Colonic mucosa (tissue), 4 donors: ENCODE data around the gene LRG1. TPM values are rescaled to one million over a fixed set of nuclear protein-coding genes. Genes with fewer than 3 reads are reported as not detected.

ENCODE experiments used
- DNase-seq: peaks from one replicate; pipeline ENCODE4 v3.0.0-alpha.2; 2020
- H3K27ac ChIP-seq: fragments of 200-600 bp; one replicate; pipeline ENCODE4 v1.8.0; 2021
- H3K27me3 ChIP-seq: fragments of 200-600 bp; one replicate; pipeline ENCODE4 v1.8.0; 2021
- H3K36me3 ChIP-seq: fragments of 200-600 bp; one replicate; pipeline ENCODE4 v1.8.0; 2021
- H3K4me1 ChIP-seq: fragments of 200-600 bp; one replicate; pipeline ENCODE4 v1.8.0; 2021; ENCODE audit warnings: mild to moderate bottlenecking
- H3K4me3 ChIP-seq: fragments of 200-600 bp; one replicate; pipeline ENCODE4 v1.8.0; 2021
- H3K9ac ChIP-seq, 2 donors: one replicate each; pipeline ENCODE4 v1.7.0; 2013; ENCODE audit warnings: control low read depth in 2 of 2, low read depth in 2 of 2, low read length in 2 of 2
- H3K9me3 ChIP-seq: fragments of 200-600 bp; one replicate; pipeline ENCODE4 v1.8.0; 2021
- CTCF ChIP-seq: fragments of 200-600 bp; IDR thresholded peaks from one replicate; pipeline ENCODE4 v1.8.0; 2022; ENCODE audit warnings: antibody characterized with exemption, mild to moderate bottlenecking
- intact Hi-C: fragments of 100-400 bp; cut with DNase I; formaldehyde crosslinking; loops from one replicate; pipeline ENCODE4 v1.14.1; 2022
- total RNA-seq, 2 donors: library from RNA; stranded (reverse); fragmentation: NEBNext Ultra II Directional in 1 of 2; extraction: Animal tissue kit (Norgen Biotek cat#: 25700) in 1 of 2; gene quantifications; one replicate each; pipeline ENCODE4 v1.2.1, GENCODE V29; 2021
- donor health status: healthy.
- donor health status: DM: no; HTN: no; CAD: no.
- donor health status: DM: no; HTN: no; CAD: no.

Gene LRG1, protein sequence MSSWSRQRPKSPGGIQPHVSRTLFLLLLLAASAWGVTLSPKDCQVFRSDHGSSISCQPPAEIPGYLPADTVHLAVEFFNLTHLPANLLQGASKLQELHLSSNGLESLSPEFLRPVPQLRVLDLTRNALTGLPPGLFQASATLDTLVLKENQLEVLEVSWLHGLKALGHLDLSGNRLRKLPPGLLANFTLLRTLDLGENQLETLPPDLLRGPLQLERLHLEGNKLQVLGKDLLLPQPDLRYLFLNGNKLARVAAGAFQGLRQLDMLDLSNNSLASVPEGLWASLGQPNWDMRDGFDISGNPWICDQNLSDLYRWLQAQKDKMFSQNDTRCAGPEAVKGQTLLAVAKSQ
- total RNA-seq = 10 to 100 TPM; 24.4 to 26.0 TPM

DNA sequence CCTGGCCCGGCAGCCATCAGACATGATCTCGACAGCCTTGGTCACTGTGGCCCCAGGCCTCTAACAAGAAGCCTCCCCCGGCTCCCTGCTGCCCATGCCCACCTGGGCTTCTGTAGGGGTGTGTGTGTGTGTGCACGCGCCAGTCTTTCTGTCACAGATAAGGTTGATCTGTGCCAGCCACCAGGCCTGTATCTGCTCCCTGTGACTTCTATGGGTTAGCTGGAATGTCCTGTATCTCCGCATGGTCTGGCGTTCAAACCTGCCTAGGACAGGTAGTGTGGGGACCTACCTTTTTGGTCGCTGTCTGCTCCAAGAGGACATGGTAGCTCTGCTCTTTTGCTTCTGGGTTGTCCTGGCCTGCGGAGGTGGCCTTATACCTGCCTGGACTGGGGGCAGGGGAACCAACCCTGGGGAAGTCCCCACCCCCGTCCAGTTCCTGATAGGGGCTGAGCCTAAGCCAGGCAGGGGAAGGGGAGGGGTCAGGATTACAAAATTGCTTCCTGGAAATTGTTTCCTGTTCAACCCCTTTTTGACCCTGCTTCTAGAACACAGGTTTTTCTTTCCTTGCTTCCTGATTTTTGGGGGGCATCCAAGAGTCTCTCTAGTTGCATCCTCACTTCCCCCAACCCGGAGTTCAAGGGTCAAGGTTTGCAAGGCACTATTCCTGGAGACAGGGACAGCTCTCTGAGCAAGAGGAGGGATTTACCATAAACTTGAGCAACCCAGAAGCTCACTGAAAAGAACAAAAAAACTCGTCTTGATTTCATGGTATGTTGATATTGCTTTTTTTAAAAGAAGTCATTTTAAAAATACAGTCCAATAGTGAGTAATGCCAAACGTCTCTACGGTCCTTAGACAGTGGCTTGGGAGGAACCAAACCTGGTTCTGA is at the start of gene LRG1:
Gene LRG1 (minus strand): TSS at position 344 of the 889 bp plus-strand sequence. CDS start 23 bp downstream, at position 321.
- no peak for TF ChIP-seq CTCF
- no peaks in the 10 kb centered on the region for H3K36me3 ChIP-seq
- peak within 1 kb of the TSS in 1 of 2 donors; percentile 76 for H3K9ac ChIP-seq
- peak; percentile 91 for DNase-seq
- peak within 1 kb of the TSS; percentile 28 for H3K4me3 ChIP-seq
- H3K9me3 ChIP-seq = no peaks in the 10 kb centered on the region
- H3K27ac ChIP-seq = peak within 1 kb of the TSS; percentile 82
- H3K4me1 ChIP-seq = no peaks in the 10 kb centered on the region
- intact Hi-C loops = no loop called here
- no peaks in the 10 kb centered on the region for H3K27me3 ChIP-seq

GRCh38 chr19:4588291-4588761 is 48.5 kb upstream of the LRG1 start:
- H3K9me3 ChIP-seq = no peaks in the 10 kb centered on the region
- no peak overlapping the region for H3K27ac ChIP-seq
- H3K4me3 ChIP-seq = no peak overlapping the region
- DNase-seq = no peak
- peaks cover 21% of the 10 kb centered on the region for H3K27me3 ChIP-seq
- peaks cover 5% of the 10 kb centered on the region for H3K4me1 ChIP-seq
- H3K9ac ChIP-seq = no peak overlapping the region
- no peak for TF ChIP-seq CTCF
- H3K36me3 ChIP-seq = no peaks in the 10 kb centered on the region
- intact Hi-C loops = no loop called here

DNA sequence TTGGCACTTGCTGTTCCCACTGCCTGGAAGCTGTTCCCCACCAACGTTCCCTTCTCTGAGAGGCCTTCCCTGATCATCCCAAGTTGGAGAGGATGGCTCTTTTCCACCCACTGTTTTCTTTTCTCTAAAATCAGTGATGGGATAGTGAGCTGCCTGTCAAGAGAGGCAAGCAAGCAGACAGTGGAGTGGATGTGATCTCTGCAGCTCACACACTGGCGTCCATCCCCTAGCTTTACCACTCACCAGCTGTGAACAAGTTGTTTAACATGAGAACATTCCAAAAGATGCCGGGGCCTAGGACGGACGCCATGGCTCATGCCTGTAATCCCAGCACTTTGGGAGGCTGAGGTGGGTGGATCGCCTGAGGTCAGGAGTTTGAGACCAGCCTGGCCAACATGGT is 47.7 kb upstream of the LRG1 start:
- Histone ChIP-seq H3K4me1 (peaks cover 5% of the 10 kb centered on the region), H3K9me3 (no peaks in the 10 kb centered on the region), H3K4me3 (no peak overlapping the region), H3K27me3 (peaks cover 28% of the 10 kb centered on the region), H3K27ac (no peak overlapping the region), H3K36me3 (no peaks in the 10 kb centered on the region), H3K9ac (no peak overlapping the region)
- no peak for DNase-seq
- no peak for TF ChIP-seq CTCF
- intact Hi-C loops = no loop called here

GRCh38 chr19:4586691-4587090 is 46.9 kb upstream of the LRG1 start:
- DNase-seq = no peak
- Histone ChIP-seq H3K4me1 (peaks cover 5% of the 10 kb centered on the region), H3K36me3 (no peaks in the 10 kb centered on the region), H3K4me3 (no peak overlapping the region), H3K27me3 (peaks cover 36% of the 10 kb centered on the region), H3K9ac (no peak overlapping the region), H3K9me3 (no peaks in the 10 kb centered on the region), H3K27ac (no peak overlapping the region)
- TF ChIP-seq CTCF = no peak
- intact Hi-C loops = no loop called here

DNA sequence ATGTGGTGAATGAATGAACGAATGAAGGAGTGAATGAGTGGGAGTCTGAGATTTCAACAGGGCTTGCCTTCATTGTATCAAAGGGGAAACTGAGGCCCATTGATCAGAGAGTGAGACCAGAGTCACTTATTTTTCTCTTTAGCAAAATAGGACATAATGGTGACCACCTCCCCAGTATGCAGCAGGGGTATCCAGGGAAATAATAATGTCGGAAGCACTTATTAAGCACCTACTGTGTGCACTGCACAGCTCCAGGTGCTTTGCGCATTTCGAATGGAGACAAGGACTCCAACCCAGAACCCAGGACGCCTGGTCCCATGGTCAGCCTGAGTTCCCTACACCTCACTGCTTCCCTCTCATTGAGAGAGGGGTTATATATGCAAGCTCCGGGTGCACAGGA is 46.4 kb upstream of the LRG1 start:
- H3K4me3 ChIP-seq = no peak overlapping the region
- intact Hi-C loops = no loop called here
- H3K27me3 ChIP-seq = peaks cover 37% of the 10 kb centered on the region
- H3K9me3 ChIP-seq = no peaks in the 10 kb centered on the region
- H3K27ac ChIP-seq = no peak overlapping the region
- DNase-seq = no peak
- no peaks in the 10 kb centered on the region for H3K36me3 ChIP-seq
- no peak overlapping the region for H3K9ac ChIP-seq
- no peak for TF ChIP-seq CTCF
- H3K4me1 ChIP-seq = peaks cover 5% of the 10 kb centered on the region
